ENCODE measurements around the gene MED13L. TPM values are rescaled to one million over a fixed set of nuclear protein-coding genes. Genes with fewer than 3 reads are reported as not detected.
A peak's percentile ranks its signal among the peaks of the same experiment; 100 is the strongest.

The MED13L gene
- total RNA-seq, 2 donors from 2014 or later = 88.9 to 140 TPM

DNA sequence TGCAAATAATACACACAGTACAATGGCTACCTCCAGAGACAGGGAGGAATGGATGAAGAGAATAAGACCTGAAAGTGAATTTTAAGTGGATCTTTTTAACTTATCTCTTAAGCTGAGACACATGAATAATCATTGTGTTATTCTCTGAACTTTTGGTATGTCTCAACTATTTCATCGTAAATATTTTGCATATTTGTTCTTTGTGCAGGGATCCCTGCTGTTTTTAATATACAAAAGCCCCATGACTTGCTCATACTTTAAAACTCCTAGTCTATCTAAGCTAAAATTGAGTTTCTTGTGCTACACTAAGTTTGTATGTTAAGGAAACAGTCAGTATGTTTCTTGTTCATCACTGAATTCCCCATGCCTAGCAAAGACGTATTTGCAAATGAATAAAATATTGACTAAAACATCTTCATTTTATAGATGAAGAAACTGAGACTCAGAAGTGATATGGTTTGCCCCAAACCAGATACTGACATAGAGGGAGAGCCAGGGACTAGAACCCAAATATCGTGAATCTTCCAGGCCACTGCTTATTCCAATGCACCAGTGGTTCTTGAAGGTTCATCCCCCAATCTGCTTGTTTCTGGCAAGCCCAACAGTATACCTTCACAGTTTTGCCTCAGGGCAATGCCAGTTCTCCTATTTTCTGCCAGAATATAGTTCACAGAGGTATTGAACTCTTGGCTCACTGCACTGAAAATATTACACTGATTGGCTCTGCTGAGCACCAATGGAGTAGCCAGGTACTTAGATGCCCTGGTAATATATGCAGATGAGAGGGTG lies 356.9 kb downstream of the MED13L start:
- DNase-seq (ENCODE audit: low spot score) = no peak
- TF ChIP-seq, protein P1, sequence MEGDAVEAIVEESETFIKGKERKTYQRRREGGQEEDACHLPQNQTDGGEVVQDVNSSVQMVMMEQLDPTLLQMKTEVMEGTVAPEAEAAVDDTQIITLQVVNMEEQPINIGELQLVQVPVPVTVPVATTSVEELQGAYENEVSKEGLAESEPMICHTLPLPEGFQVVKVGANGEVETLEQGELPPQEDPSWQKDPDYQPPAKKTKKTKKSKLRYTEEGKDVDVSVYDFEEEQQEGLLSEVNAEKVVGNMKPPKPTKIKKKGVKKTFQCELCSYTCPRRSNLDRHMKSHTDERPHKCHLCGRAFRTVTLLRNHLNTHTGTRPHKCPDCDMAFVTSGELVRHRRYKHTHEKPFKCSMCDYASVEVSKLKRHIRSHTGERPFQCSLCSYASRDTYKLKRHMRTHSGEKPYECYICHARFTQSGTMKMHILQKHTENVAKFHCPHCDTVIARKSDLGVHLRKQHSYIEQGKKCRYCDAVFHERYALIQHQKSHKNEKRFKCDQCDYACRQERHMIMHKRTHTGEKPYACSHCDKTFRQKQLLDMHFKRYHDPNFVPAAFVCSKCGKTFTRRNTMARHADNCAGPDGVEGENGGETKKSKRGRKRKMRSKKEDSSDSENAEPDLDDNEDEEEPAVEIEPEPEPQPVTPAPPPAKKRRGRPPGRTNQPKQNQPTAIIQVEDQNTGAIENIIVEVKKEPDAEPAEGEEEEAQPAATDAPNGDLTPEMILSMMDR (IDR thresholded peaks at IDR 0.05) = no peak
- no peak for TF ChIP-seq POLR2A (IDR thresholded peaks at IDR 0.05)
- no peak for TF ChIP-seq POLR2AphosphoS5 (IDR thresholded peaks at IDR 0.05)
- H3K27me3 ChIP-seq (replicated peaks; ENCODE audit: insufficient read depth) = no peaks in the 10 kb centered on the region
- no peak overlapping the region for H3K27ac ChIP-seq
- H3K4me1 ChIP-seq (replicated peaks) = no peaks in the 10 kb centered on the region
- no peaks in the 10 kb centered on the region for H3K36me3 ChIP-seq
- intact Hi-C loops (cut with DNase I) = no loop called here
- no peaks in the 10 kb centered on the region for H3K9me3 ChIP-seq
- H3K4me3 ChIP-seq = no peak overlapping the region
- 90% methylated on average over 3 of the region's 3 CpGs for WGBS

DNA sequence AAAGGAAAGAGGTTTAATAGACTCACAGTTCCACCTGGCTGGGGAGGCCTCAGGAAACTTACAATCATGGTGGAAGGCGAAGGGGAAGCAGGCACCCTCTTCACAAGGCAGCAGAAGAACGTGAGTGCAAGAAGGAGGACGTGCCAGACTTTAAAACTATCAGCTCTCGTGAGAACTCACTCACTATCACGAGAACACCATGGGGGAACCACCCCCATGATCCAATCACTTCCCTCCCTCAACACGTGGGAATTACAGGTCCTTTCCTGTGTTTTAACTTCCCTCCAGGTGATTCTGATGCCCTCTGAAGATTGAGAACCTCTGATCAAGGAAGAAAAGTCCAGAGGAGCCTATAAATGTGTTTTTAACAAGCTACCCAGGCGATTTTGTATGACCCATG lies 358.7 kb downstream of the MED13L start:
- intact Hi-C loops (cut with DNase I) = loop anchor here (5.0 kb wide), 3 partner anchors 161 to 1296 kb away; no protein-coding TSS in a partner anchor
- 64% methylated on average over 7 of the region's 7 CpGs for WGBS
- TF ChIP-seq, protein P1 (IDR thresholded peaks at IDR 0.05) = no peak
- TF ChIP-seq POLR2AphosphoS5 (IDR thresholded peaks at IDR 0.05) = no peak
- no peak for TF ChIP-seq POLR2A (IDR thresholded peaks at IDR 0.05)
- Histone ChIP-seq H3K27ac (no peak overlapping the region), H3K9me3 (no peaks in the 10 kb centered on the region), H3K4me1 (replicated peaks) (no peaks in the 10 kb centered on the region), H3K4me3 (no peak overlapping the region), H3K27me3 (replicated peaks; ENCODE audit: insufficient read depth) (no peaks in the 10 kb centered on the region), H3K36me3 (no peaks in the 10 kb centered on the region)
- no peak for DNase-seq (ENCODE audit: low spot score)

DNA sequence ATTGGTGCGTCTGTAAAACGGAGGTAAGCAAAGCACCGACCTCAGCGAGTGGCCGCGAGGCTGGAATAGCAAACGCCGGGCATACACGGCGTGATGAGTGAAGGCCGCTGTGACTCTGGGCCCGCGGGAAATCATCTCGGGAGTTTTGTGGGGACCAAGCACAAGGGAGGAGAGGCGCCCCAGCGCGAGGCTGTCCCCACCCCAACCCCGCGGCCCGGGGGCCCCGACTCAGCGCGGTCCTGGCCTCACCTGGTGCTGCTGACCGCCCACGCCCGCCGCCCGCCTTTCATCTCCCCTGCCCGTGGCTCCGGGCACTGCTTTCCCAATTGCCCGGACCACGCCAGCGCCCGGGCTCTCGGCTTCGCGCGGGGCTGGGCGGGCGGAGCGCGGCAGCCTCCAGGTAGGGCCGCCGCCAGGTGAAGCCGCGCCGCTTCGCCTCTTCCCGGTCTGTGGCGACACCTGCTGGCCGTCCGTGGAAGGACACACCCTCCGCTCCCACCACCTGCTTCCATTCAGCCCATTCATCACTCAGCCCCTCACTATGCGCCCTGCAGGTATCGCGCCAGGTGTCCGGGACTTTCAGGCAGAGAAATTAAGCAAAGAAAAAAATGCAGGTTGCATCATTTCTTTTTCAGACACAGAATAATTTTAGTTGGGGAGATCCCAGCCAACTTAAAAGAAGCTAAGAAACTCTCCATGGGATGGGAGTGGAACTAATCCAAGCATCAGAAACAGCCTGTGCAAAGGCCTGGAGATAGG lies 360.4 kb downstream of the MED13L start:
- intact Hi-C loops (cut with DNase I) = loop anchor here (2.0 to 5.0 kb wide), 4 partner anchors 160 to 1295 kb away; no protein-coding TSS in a partner anchor
- H3K4me1 ChIP-seq (replicated peaks) = no peaks in the 10 kb centered on the region
- DNase-seq (ENCODE audit: low spot score) = peak; percentile 74
- no peaks in the 10 kb centered on the region for H3K9me3 ChIP-seq
- 11% methylated on average over 57 of the region's 57 CpGs for WGBS
- TF ChIP-seq POLR2AphosphoS5 (IDR thresholded peaks at IDR 0.05) (peak; percentile 57), POLR2A (IDR thresholded peaks at IDR 0.05) (no peak)
- TF ChIP-seq, protein P1 (IDR thresholded peaks at IDR 0.05) = peak; percentile 99
- no peaks in the 10 kb centered on the region for H3K36me3 ChIP-seq
- no peaks in the 10 kb centered on the region for H3K27me3 ChIP-seq (replicated peaks; ENCODE audit: insufficient read depth)
- peak overlapping the region; percentile 39 to 41 for H3K4me3 ChIP-seq
- peak overlapping the region; percentile 69 to 74 for H3K27ac ChIP-seq

DNA sequence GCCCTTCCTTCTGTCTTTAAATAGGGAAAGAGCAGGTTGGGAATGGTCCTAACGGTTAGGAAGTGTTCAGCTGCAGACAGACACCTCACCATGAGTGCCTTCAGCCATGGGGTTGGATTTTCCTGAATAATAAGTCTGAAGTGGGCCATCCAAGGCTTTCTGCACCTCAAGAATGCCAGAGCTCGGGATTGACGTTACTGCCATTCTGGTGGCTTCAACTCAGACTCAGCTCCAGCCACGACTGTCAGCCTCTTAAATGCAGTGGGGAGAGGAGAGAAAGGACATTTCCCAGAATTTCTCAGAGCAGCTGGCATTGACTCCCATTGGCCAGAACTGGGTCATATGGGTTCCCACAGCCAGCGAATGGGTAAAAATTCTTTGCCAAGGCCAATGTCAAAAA lies 363.4 kb downstream of the MED13L start:
- no peaks in the 10 kb centered on the region for H3K4me1 ChIP-seq (replicated peaks)
- H3K4me3 ChIP-seq = no peak overlapping the region
- TF ChIP-seq, protein P1 (IDR thresholded peaks at IDR 0.05) = no peak
- TF ChIP-seq POLR2AphosphoS5 (IDR thresholded peaks at IDR 0.05) (no peak), POLR2A (IDR thresholded peaks at IDR 0.05) (no peak)
- DNase-seq (ENCODE audit: low spot score) = no peak
- no peaks in the 10 kb centered on the region for H3K36me3 ChIP-seq
- intact Hi-C loops (cut with DNase I) = no loop called here
- H3K27me3 ChIP-seq (replicated peaks; ENCODE audit: insufficient read depth) = no peaks in the 10 kb centered on the region
- WGBS = 95% methylated on average over 5 of the region's 5 CpGs
- no peaks in the 10 kb centered on the region for H3K9me3 ChIP-seq
- H3K27ac ChIP-seq = no peak overlapping the region
